Measurements from ENCODE around the gene CST7. TPM values are rescaled to one million over a fixed set of nuclear protein-coding genes. Genes with fewer than 3 reads are reported as not detected.

CST7 gene
- polyA plus RNA-seq, 1 experiment, result not detected

DNA sequence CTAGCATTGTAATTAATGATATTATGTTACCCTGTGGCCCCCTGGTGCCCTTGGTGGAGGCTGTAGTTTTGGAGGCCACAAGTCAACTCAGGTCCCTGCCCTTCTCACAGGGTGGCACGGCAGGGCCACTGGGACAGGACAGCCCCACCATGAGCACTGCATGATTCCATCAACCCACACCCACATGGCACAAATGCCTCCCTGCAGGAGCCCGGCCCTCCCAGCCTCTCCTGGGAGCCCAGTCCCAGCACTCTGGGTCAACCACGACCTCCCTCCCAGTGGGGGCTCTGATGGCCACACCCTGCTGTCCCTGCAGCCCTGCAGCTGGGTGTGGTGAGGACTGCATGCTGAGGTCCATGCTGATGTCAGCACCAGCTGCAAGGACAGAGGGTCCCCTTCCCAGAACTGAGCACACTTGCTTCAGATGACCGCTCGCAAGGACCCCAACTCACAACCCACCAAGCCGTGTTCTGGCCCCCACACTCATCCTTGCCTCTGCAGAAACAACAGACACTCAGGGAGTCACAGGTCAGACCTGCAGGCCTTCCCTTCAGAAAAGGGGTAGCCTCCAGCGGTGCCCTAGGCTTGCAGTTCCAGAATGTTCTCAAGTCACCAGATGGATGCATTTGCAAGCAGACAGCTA, 15.7 kb upstream of the CST7 start:
- Histone ChIP-seq H3K4me3 (ENCODE audit: low read depth, low read length) (no peak overlapping the region), H3K27me3 (ENCODE audit: control insufficient read depth, insufficient read depth, low read length) (no peaks in the 10 kb centered on the region), H3K36me3 (ENCODE audit: control insufficient read depth, insufficient read depth, low read length) (no peaks in the 10 kb centered on the region)
- POLR2A ChIA-PET, result no interaction called here
- TF ChIP-seq, protein P1, sequence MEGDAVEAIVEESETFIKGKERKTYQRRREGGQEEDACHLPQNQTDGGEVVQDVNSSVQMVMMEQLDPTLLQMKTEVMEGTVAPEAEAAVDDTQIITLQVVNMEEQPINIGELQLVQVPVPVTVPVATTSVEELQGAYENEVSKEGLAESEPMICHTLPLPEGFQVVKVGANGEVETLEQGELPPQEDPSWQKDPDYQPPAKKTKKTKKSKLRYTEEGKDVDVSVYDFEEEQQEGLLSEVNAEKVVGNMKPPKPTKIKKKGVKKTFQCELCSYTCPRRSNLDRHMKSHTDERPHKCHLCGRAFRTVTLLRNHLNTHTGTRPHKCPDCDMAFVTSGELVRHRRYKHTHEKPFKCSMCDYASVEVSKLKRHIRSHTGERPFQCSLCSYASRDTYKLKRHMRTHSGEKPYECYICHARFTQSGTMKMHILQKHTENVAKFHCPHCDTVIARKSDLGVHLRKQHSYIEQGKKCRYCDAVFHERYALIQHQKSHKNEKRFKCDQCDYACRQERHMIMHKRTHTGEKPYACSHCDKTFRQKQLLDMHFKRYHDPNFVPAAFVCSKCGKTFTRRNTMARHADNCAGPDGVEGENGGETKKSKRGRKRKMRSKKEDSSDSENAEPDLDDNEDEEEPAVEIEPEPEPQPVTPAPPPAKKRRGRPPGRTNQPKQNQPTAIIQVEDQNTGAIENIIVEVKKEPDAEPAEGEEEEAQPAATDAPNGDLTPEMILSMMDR (IDR thresholded peaks at IDR 0.05; ENCODE audit: insufficient read depth, low read depth, low read length), result no peak
- CTCF ChIA-PET, result no interaction called here
- no peak for DNase-seq (ENCODE audit: low read depth)

DNA sequence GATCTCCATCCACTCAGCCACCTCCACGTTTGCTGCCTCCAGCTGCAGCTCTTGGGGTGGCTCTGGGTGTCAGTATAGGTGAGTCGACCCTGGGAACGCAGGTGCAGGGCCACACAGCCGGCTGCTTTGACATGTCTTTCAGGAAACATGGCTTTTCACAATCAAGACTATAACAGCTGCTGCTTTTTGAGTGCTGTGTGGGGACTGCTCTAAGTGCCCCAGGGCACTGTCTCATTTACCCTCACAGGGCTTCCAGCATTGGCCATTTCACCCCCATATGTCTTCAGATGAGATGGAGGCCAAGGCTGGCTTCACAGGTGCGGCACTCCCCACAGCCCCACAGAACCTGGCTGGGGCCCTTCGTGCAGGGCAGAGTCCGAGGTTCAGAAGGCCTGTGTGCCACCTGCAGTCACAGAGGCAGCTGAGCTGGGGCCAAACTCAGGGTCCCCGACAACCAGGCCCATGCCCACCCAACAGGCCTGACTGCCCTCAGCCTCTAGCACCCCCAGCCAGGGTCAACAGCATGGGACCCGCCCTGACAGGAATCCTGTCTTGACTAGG, 14.9 kb upstream of the CST7 start:
- POLR2A ChIA-PET, result no interaction called here
- CTCF ChIA-PET, result no interaction called here
- DNase-seq (ENCODE audit: low read depth), result no peak
- TF ChIP-seq, protein P1 (IDR thresholded peaks at IDR 0.05; ENCODE audit: insufficient read depth, low read depth, low read length), result no peak
- H3K27me3 ChIP-seq (ENCODE audit: control insufficient read depth, insufficient read depth, low read length), result no peaks in the 10 kb centered on the region
- no peaks in the 10 kb centered on the region for H3K36me3 ChIP-seq (ENCODE audit: control insufficient read depth, insufficient read depth, low read length)
- no peak overlapping the region for H3K4me3 ChIP-seq (ENCODE audit: low read depth, low read length)

DNA sequence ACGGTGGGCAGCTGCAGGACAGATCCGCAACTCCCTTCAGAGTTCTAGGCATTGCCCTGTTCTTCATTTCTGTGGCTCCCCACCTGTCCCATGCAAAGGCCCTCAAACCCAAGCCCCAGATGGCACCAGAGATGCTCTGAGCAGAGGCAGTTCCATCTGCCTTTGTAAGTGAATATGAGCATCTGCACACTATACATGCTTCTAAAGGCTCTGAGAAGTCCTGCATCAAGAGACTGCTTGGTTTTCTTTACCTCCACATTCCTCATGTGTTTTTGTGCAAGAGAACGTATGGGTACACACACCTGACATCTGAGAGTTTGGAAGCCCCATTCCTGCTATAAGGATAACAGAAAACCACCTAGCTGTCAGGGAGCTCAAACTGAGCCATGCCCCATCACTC, 14.4 kb upstream of the CST7 start:
- DNase-seq (ENCODE audit: low read depth), result no peak

DNA sequence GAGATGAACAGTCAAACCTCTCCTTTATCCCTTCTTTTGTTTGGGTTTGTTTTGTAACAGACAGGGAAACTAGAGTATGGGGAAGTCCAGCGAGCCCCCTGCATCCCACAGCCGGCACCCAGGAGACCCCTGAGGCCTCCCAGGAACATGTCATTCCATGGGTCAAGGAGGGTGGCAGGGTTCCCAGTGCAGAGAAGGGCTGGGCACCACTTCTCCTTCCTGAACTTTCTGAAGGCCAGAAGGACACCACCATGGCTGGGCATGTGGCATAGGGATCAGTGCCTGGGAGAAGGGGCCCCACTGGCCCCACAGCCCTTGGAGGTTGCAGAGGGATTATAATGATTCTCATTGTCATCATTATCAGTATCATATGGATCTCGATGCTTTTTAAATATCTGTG, 13.9 kb upstream of the CST7 start:
- Histone ChIP-seq H3K36me3 (ENCODE audit: control insufficient read depth, insufficient read depth, low read length) (no peaks in the 10 kb centered on the region), H3K4me3 (ENCODE audit: low read depth, low read length) (no peak overlapping the region), H3K27me3 (ENCODE audit: control insufficient read depth, insufficient read depth, low read length) (no peaks in the 10 kb centered on the region; the same call in 1 of the 2 replicates)
- no peak for DNase-seq (ENCODE audit: low read depth)
- ChIA-PET CTCF (no interaction called here), POLR2A (no interaction called here)
- TF ChIP-seq, protein P1 (IDR thresholded peaks at IDR 0.05; ENCODE audit: insufficient read depth, low read depth, low read length), result no peak

More for the DNA sequence above, 14.4 kb upstream of the CST7 start:
- POLR2A ChIA-PET, result no interaction called here
- H3K36me3 ChIP-seq (ENCODE audit: control insufficient read depth, insufficient read depth, low read length), result no peaks in the 10 kb centered on the region
- TF ChIP-seq, protein P1 (IDR thresholded peaks at IDR 0.05; ENCODE audit: insufficient read depth, low read depth, low read length), result no peak
- H3K27me3 ChIP-seq (ENCODE audit: control insufficient read depth, insufficient read depth, low read length), result no peaks in the 10 kb centered on the region; the same call in 1 of the 2 replicates
- CTCF ChIA-PET, result no interaction called here
- H3K4me3 ChIP-seq (ENCODE audit: low read depth, low read length), result no peak overlapping the region

DNA sequence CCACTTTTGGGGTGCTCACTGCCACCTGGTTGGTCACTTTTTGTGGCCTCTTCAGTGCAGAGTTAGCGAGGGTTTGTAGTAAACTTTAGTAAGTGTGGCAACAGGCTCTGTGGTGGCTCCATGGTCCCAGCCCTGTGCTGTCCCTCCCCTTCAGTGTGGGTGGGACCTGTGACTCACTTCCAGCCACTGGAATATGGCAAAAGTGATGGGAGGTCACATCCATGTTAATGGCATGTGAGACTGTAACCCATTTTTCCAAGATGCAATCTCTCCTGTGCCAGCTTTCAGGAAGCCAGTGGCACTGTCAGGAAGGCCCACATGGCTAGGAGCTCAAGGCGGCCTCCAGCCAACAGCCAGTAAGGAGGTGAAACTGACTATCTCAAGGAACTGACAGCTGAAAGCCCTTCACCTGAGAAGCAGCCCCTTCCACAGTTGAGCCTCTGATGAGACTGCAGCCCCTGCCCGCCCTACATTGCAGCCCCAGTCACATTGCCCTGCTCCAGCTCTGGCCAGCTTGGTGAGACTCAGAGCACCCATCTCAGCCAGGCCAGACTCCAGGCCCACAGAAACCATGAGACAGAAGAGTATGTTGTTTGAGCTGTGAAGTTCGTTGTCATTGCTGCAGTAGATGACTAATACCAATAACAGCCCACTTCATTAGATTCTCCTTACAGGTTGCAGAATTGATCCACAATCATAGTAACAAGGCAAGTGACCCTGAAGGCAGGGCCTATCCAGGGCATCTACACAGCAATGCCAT, 13.1 kb upstream of the CST7 start:
- Histone ChIP-seq H3K36me3 (ENCODE audit: control insufficient read depth, insufficient read depth, low read length) (no peaks in the 10 kb centered on the region), H3K4me3 (ENCODE audit: low read depth, low read length) (no peak overlapping the region), H3K27me3 (ENCODE audit: control insufficient read depth, insufficient read depth, low read length) (no peaks in the 10 kb centered on the region; the same call in 1 of the 2 replicates)
- TF ChIP-seq, protein P1 (IDR thresholded peaks at IDR 0.05; ENCODE audit: insufficient read depth, low read depth, low read length), result no peak
- no peak for DNase-seq (ENCODE audit: low read depth)
- ChIA-PET POLR2A (no interaction called here), CTCF (no interaction called here)

Measured in BJ (cell line).